Measurements from ENCODE around the gene KLF13. TPM values are rescaled to one million over a fixed set of nuclear protein-coding genes. Genes with fewer than 3 reads are reported as not detected.

KLF13 gene
- total and polyA plus RNA-seq, 4 donors: 38.3 to 157 (median 55.2) TPM

DNA sequence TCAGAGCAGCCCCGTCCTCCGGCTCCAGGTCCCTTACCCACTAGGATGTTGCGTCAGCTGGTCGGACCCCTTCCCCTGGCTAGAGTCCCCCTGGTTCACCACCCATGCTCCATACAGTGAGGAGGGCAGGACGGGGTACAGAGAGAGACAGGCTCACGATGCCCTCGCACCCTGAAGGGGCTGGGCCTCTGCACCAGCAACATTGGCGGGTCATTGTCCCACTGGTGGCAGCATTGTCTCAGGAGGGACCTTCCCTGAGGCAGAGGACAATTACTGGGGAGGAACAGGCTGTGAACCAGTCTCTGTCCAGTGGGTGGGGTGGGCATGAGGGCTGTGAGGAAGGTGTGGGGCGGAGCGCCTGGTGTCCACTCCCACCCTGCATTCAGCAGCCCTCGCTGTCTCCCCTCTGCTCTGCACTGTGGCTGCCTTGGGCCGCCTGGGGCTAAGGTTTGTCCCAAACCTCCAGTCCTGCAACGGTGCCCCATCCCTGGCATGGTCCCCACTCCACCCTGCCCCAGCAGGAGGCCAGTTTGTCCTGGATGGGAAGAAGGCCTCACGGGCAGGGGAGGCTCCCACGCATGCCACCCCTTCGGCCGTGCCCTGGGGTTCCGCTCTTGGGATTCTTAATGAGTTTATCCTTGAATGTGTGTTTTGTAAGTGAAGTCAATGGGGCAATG is 48.0 kb upstream of the KLF13 start:
- Histone ChIP-seq H3K27ac (ENCODE audit: low read depth in 1 of 2, low read length in 1 of 2) (no peak overlapping the region), H3K9me3 (ENCODE audit: control insufficient read depth in 4 of 4, insufficient read depth in 3 of 4, low read length in 3 of 4) (no peaks in the 10 kb centered on the region), H3K4me1 (ENCODE audit: control insufficient read depth in 5 of 5, insufficient read depth in 5 of 5, low read length in 5 of 5) (peaks cover 0 to 19% (median 6%) of the 10 kb centered on the region in 5 donors), H3K9ac (ENCODE audit: insufficient read depth in 1 of 2, low read length in 2 of 2) (no peak overlapping the region), H3K4me3 (no peak overlapping the region), H3K36me3 (ENCODE audit: control insufficient read depth in 4 of 4, insufficient read depth in 4 of 4, low read length in 4 of 4) (no peaks in the 10 kb centered on the region), H3K27me3 (ENCODE audit: control insufficient read depth in 3 of 3, insufficient read depth in 3 of 3, low read length in 2 of 3) (no peaks in the 10 kb centered on the region)
- no peak for ATAC-seq (ENCODE audit: insufficient read depth, low FRiP score)
- DNase-seq: no peak
- WGBS, 2 donors: 95 to 98% methylated on average over 18 of the region's 18 CpGs
- TF ChIP-seq, protein P1, sequence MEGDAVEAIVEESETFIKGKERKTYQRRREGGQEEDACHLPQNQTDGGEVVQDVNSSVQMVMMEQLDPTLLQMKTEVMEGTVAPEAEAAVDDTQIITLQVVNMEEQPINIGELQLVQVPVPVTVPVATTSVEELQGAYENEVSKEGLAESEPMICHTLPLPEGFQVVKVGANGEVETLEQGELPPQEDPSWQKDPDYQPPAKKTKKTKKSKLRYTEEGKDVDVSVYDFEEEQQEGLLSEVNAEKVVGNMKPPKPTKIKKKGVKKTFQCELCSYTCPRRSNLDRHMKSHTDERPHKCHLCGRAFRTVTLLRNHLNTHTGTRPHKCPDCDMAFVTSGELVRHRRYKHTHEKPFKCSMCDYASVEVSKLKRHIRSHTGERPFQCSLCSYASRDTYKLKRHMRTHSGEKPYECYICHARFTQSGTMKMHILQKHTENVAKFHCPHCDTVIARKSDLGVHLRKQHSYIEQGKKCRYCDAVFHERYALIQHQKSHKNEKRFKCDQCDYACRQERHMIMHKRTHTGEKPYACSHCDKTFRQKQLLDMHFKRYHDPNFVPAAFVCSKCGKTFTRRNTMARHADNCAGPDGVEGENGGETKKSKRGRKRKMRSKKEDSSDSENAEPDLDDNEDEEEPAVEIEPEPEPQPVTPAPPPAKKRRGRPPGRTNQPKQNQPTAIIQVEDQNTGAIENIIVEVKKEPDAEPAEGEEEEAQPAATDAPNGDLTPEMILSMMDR (IDR thresholded peaks at IDR 0.05; ENCODE audit: control extremely low read depth, extremely low read depth): no peak

DNA sequence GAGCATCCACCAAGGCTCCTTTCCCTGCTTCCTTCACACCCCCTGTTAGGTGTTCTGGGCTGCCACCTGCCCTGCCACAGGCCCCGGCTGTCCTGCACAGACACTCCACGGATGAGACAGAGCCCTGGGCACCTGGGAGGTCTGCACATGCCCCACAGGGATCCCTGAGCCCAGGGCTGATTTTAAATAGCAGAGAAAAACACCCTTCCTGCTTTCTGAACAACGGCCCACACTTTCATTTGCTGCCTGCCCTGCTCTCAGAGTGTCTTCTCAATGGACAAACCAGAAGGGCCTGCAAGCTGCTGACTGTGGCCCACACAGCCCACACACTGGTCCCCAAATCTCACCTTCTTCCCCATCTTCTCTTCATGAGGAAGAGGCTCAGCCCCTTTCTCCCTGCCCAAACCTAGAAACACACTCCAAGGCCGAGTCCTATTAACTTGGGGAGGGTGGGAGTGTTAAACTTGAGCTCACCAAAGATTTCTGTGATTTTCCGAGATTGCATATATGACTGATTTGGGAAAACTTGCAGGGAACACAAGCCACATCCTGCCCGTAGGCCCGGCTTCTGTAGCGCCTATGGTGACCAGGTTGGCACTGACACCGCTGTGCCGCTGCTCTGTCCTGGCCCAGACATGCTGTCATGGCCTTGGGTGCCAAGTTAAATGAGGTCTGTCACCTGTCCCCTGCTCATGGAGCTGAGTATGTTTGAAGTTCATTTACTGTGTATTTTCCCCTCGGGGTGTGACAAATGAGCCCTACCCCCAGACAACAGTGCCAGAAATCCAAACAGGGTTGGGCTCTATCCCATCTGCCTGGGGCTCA is 47.2 kb upstream of the KLF13 start:
- TF ChIP-seq, protein P1 (IDR thresholded peaks at IDR 0.05; ENCODE audit: control extremely low read depth, extremely low read depth): no peak
- H3K9me3 ChIP-seq (ENCODE audit: control insufficient read depth in 4 of 4, insufficient read depth in 3 of 4, low read length in 3 of 4): no peaks in the 10 kb centered on the region
- H3K4me3 ChIP-seq: no peak overlapping the region
- WGBS, 2 donors: 88 to 90% methylated on average over 11 of the region's 11 CpGs
- no peaks in the 10 kb centered on the region for H3K36me3 ChIP-seq (ENCODE audit: control insufficient read depth in 4 of 4, insufficient read depth in 4 of 4, low read length in 4 of 4)
- H3K9ac ChIP-seq (ENCODE audit: insufficient read depth in 1 of 2, low read length in 2 of 2): no peak overlapping the region
- no peak overlapping the region for H3K27ac ChIP-seq (ENCODE audit: low read depth in 1 of 2, low read length in 1 of 2)
- ATAC-seq (ENCODE audit: insufficient read depth, low FRiP score) (no peak), DNase-seq (no peak)
- no peaks in the 10 kb centered on the region for H3K27me3 ChIP-seq (ENCODE audit: control insufficient read depth in 3 of 3, insufficient read depth in 3 of 3, low read length in 2 of 3)
- H3K4me1 ChIP-seq (ENCODE audit: control insufficient read depth in 5 of 5, insufficient read depth in 5 of 5, low read length in 5 of 5): peaks cover 0 to 19% (median 6%) of the 10 kb centered on the region in 5 donors

DNA sequence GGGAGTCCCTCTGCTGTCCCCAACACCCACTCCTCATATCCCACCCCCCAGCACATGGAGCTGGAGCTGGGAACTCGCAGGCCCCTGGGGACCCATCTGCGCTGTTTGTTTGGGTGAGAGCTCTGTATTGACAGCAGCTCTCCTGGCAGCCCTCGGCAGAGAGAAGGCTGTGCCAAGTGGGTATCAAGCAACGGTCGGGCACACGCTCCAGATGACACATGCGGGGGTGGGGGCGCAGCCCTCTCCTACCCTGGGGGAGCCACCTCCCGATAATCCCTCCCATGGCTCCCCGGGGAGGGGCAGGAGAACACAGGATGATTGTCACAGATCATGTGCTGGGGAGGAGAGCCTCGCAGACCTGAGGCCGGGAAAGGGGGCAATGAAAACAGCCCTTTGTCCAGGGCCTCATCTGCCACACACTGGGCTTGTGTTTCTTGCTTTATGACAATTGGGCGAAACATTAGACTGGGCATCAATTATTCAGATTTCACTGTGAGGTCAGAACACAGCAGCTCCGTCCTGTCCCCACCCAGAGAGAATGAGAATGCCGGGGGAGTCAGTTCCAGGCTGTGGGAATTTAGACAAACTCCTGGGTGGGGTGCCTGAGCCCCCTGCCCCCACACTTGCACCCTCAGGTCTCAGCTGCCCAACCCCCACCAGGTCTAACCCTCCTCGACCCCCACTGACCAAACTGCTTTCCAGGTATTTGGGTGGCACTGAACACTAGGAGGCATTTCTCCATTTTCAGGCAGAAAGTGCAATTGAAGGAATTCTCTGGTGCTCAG is 46.4 kb upstream of the KLF13 start:
- no peak for DNase-seq
- WGBS, 2 donors: 73 to 88% methylated on average over 16 of the region's 16 CpGs
- TF ChIP-seq, protein P1 (IDR thresholded peaks at IDR 0.05; ENCODE audit: control extremely low read depth, extremely low read depth): no peak

More for the DNA sequence above, 46.4 kb upstream of the KLF13 start:
- Histone ChIP-seq H3K27ac (ENCODE audit: low read depth in 1 of 2, low read length in 1 of 2) (no peak overlapping the region), H3K27me3 (ENCODE audit: control insufficient read depth in 3 of 3, insufficient read depth in 3 of 3, low read length in 2 of 3) (no peaks in the 10 kb centered on the region), H3K9ac (ENCODE audit: insufficient read depth in 1 of 2, low read length in 2 of 2) (no peak overlapping the region), H3K9me3 (ENCODE audit: control insufficient read depth in 4 of 4, insufficient read depth in 3 of 4, low read length in 3 of 4) (no peaks in the 10 kb centered on the region), H3K4me3 (no peak overlapping the region), H3K36me3 (ENCODE audit: control insufficient read depth in 4 of 4, insufficient read depth in 4 of 4, low read length in 4 of 4) (no peaks in the 10 kb centered on the region), H3K4me1 (ENCODE audit: control insufficient read depth in 5 of 5, insufficient read depth in 5 of 5, low read length in 5 of 5) (peaks cover 0 to 11% (median 3%) of the 10 kb centered on the region in 5 donors)
- ATAC-seq (ENCODE audit: insufficient read depth, low FRiP score): no peak
